ENCODE data around the gene PLA2G4A.

PLA2G4A gene

DNA sequence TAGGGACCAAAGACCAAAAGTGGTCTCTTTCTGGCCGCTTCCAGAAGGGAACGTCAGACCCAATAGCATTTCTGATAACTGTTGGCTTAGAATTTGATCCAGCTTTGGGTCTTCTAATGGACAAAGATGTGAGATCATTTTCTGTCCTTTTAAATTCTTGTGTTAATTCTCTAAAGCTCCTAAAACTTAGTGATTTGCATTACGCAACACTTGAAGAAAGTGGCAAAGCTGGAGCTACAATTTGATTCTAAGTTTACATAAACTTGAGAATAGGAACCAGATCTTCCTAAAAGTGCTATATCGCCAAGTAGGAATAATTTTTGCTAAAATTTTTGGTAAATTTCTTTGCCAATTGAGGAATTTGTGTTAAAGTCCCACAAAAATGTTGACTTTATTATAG, 21.6 kb upstream of the PLA2G4A start:
- ATAC-seq (replicated peaks) = no peak
- H3K9me3 Mint-ChIP-seq = no peaks in the 10 kb centered on the region
- H3K27me3 Mint-ChIP-seq = no peaks in the 10 kb centered on the region

DNA sequence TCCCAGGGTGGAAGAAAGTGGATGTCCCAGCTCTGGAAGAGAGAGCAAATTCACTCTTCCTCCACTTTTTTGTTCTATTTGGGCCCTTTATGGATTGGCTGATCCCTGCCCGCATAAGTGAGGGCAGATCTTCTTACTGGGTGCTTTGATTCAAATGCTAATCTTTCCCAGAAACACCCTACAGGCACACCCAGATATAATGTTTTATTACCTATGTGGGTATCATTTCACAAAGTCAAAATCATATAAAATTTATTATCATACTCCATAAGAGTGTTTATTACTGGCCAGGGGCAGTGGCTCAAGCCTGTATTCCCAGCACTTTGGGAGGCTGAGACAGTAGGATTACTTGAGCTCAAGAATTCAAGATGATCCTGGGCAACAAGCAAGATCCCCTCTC, 16.9 kb upstream of the PLA2G4A start:
- ATAC-seq (replicated peaks) (no peak), DNase-seq (no peak)
- Mint-ChIP-seq H3K4me3 (no peak overlapping the region), H3K27me3 (no peaks in the 10 kb centered on the region), H3K4me1 (no peaks in the 10 kb centered on the region), H3K36me3 (no peaks in the 10 kb centered on the region), H3K27ac (no peak overlapping the region), H3K9me3 (no peaks in the 10 kb centered on the region)

More for the DNA sequence above, 21.6 kb upstream of the PLA2G4A start:
- Mint-ChIP-seq H3K4me1 (no peaks in the 10 kb centered on the region), H3K36me3 (no peaks in the 10 kb centered on the region), H3K27ac (no peak overlapping the region), H3K4me3 (no peak overlapping the region)
- DNase-seq = no peak

DNA sequence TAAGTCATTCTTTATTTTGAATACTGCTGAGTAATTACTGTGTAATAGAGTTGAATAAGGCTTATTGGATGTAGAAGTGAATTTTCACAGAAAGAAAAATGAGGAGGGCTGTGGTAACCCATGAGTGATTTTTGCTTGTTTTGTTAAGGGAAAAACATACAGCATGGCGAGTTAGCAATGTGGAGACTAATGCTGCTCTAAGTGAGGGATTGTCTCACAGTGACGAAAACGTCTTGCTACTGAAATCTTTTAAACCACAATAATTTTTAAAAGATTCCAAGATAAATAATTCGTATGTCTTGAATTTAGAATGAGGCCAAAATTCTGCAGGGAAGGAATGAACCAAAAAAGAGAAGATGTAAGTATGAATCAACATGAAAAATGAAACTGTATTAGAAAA, 16.2 kb upstream of the PLA2G4A start:
- Mint-ChIP-seq H3K36me3 (no peaks in the 10 kb centered on the region), H3K4me3 (no peak overlapping the region), H3K4me1 (no peaks in the 10 kb centered on the region), H3K9me3 (no peaks in the 10 kb centered on the region), H3K27ac (no peak overlapping the region), H3K27me3 (no peaks in the 10 kb centered on the region)
- ATAC-seq (replicated peaks) (no peak), DNase-seq (no peak)

DNA sequence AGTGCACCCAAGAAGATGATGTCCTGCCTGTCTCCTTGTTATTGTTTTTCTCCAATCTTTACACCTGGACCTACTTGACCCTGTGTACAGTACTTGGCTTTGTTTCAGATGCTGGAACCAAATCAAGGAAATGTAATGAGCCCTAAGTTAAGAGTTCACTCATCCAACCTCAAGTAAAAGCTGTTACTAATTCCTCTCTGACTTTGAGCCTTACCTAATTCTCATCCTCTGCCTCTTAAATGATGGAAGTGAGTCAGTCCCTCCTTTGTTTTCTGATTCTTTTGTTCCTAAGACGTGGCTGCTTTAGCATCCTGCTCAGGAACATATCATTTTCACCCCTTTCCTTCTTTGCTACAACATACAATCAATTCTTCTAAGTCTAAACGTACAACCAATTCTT, 15.3 kb upstream of the PLA2G4A start:
- DNase-seq (no peak), ATAC-seq (replicated peaks) (no peak)
- Mint-ChIP-seq H3K27ac (no peak overlapping the region), H3K9me3 (no peaks in the 10 kb centered on the region), H3K36me3 (no peaks in the 10 kb centered on the region), H3K4me1 (peaks cover 3 to 7% of the 10 kb centered on the region in 2 donors), H3K4me3 (no peak overlapping the region), H3K27me3 (no peaks in the 10 kb centered on the region)

DNA sequence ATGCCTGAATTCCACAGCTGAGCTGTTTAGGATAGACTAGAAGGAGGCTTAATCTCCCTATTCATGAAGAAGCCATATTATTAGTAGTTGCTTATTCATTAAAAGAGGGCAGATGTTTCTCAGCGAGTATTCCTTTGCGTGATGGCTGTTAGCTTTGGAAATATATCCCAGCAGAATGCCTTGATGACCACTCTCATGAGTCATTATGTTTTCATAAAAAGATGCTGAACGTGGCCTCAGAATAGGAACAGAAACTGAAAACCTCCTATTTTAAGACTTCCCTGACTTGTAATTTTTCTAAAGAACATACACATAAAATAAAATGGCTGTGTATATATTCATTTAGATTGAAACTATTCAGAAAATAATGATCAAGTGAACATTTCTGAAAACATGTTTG, 9.6 kb upstream of the PLA2G4A start:
- Mint-ChIP-seq H3K4me3 (no peak overlapping the region), H3K4me1 (peaks cover 3 to 7% of the 10 kb centered on the region in 2 donors), H3K36me3 (no peaks in the 10 kb centered on the region), H3K27ac (no peak overlapping the region), H3K27me3 (peaks cover 0 to 4% of the 10 kb centered on the region in 2 donors), H3K9me3 (no peaks in the 10 kb centered on the region)
- no peak for DNase-seq
- ATAC-seq (replicated peaks) = peak in 1 of 2 donors; percentile 29

DNA sequence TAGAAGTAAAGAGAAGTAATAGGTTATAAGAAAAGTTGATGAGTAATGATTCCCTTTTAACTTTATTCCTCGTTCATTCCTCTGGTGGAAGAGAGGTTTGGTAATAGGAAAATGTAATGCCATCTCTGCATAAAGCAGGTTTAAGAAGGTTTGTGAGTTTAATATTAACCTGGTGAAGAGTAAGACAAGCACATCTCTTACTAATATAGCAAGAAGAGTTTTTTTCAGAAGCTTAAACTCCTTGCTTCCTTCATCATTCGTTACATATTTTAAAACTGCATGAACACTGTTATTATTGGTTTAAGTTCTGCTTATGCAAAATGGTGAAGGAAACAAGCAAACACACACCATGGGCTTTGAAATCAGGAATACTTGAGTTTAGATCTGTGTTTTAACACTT, 9.2 kb upstream of the PLA2G4A start:
- Mint-ChIP-seq H3K36me3 (no peaks in the 10 kb centered on the region), H3K27ac (no peak overlapping the region), H3K4me1 (peaks cover 3 to 7% of the 10 kb centered on the region in 2 donors), H3K4me3 (no peak overlapping the region), H3K27me3 (peaks cover 0 to 4% of the 10 kb centered on the region in 2 donors), H3K9me3 (no peaks in the 10 kb centered on the region)
- no peak for ATAC-seq (replicated peaks)
- no peak for DNase-seq

DNA sequence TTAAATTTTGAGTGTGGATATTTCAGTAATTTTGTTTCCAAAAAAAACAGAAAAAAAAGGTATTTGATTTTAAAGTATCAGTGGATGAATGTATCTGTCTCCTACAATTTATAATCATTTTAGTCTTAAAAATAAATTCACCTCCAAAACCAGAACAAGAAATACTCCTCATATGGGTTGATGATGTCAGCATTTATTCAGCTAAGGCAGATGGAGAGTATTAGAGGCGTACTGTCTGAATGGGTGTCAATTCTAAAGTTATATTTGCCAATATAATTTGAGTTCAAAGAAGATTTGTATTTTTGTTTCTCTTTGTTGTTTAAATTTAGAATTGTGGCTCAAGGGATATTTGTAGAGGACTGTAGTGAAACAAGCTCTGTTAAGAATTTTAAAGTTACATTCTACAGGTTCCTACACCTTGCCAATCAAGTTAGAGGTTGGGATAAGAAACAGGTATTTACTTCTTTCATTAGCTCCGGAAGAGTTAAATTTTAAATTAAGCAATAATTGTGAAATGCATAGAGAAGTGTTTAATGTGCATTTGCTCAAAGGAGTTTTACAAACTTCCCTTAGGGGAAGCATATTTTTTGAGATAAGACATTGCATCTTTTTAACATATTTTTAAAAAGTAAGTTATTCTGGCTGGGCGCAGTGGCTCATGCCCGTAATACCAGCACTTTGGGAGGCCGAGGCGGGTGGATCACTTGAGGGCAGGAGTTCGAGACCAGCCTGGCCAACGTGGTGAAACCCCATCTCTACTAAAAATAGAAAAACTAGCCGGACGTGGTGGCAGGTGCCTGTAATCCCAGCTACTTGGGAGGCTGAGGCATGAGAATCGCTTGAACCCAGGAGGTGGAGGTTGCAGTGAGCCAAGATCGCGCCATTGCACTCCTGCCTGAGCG, 1.2 kb downstream of the PLA2G4A start:
- Mint-ChIP-seq H3K36me3 (no peaks in the 10 kb centered on the region), H3K27ac (no peak overlapping the region), H3K27me3 (peaks cover 4 to 6% of the 10 kb centered on the region in 2 donors), H3K9me3 (no peaks in the 10 kb centered on the region), H3K4me1 (peaks cover 3 to 20% of the 10 kb centered on the region in 2 donors), H3K4me3 (no peak overlapping the region)
- no peak for ATAC-seq (replicated peaks)
- DNase-seq = no peak

DNA sequence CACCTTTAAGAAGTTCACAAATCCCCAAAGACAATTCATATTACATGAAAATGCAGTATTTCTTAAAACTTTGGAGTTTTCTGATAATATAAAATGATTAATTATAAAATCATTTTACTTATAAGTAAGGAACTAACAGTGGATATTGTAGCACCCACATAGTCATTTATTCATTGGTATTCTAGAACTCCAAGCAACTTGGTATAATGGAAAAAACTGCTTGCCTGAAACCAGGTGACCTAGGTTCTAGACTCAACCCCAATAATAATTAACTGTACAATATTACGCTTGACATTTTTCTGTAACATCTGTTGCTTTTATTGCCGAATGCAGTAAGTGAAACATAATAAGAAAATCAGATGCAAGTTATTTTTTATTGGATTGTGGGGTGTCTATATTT, 2.4 kb downstream of the PLA2G4A start:
- ATAC-seq (replicated peaks) = no peak
- Mint-ChIP-seq H3K27me3 (peaks cover 4 to 6% of the 10 kb centered on the region in 2 donors), H3K36me3 (no peaks in the 10 kb centered on the region), H3K4me1 (peaks cover 3 to 20% of the 10 kb centered on the region in 2 donors), H3K9me3 (no peaks in the 10 kb centered on the region), H3K27ac (no peak overlapping the region), H3K4me3 (no peak overlapping the region)
- DNase-seq = no peak

DNA sequence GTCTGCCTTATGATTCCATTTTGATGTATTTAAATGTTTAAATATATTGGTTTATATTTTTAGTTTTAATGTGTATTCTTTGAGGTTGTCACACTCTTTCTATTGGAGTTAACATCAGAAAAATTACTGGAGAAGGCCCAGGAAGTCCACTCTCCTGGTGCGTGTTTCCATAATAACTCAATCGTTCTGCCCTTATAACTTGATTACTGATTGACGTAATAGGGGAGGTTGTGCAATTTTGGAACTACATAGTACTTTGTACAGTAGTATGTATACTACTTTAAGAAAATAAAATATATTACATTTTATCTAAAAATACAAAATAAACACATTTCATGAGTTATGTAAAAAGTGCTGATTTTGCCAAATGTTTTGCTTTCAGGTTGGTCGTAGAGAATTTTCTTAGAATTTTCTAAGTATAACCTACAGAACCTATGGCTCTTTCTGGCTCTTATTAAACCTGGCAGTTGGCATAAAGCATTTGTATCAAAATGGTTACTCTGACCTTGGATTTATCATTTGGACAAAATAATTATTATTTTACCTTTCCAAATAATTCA, 5.7 kb downstream of the PLA2G4A start:
- no peak overlapping the region for H3K4me3 Mint-ChIP-seq
- DNase-seq = no peak
- ATAC-seq (replicated peaks) = no peak
- peaks cover 2 to 7% of the 10 kb centered on the region in 2 donors for H3K4me1 Mint-ChIP-seq
- no peaks in the 10 kb centered on the region for H3K9me3 Mint-ChIP-seq
- H3K27me3 Mint-ChIP-seq = peaks cover 0 to 6% of the 10 kb centered on the region in 2 donors
- H3K27ac Mint-ChIP-seq = no peak overlapping the region
- no peaks in the 10 kb centered on the region for H3K36me3 Mint-ChIP-seq

DNA sequence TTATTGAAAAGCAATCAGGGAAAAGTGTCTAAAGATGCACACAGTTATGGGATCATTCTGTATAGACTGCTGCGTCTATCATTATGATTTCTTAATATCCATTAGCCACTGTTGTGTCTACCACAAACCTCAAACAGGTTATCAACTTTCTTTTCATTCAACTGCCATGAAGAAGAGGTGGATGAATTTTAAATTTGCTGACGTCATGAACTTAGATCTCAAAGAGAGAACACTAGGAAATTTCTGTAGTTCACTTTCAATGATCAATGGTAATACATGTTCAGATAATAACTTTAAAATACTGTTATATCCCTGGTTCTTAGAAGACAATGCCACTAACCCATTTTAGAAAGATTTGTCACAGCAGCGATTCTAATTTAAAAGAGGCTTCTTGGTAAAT, 6.7 kb downstream of the PLA2G4A start:
- Mint-ChIP-seq H3K27me3 (peaks cover 0 to 6% of the 10 kb centered on the region in 2 donors), H3K36me3 (no peaks in the 10 kb centered on the region), H3K4me1 (peaks cover 0 to 2% of the 10 kb centered on the region in 2 donors), H3K4me3 (no peak overlapping the region), H3K27ac (no peak overlapping the region), H3K9me3 (no peaks in the 10 kb centered on the region)
- DNase-seq = no peak
- ATAC-seq (replicated peaks) = no peak

DNA sequence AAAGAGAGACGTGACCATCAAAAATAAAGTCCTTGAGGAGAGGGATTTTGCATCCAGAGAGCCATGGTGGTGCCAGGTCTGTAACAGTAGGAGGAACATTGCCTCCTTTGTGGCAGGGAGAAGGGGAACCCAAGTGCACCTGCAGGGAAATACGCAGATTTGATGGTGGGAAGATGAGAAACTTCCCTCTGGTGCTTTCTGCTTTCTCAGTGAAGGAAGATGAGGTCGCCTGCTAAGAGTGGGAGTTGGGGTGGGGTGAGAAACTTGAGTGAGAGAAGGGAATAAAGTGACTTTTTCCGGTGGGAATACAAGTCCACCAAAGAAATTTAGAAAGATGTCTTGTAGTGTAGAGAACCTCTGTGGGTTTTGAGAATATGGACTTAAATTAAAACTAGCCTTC, 9.1 kb downstream of the PLA2G4A start:
- DNase-seq (no peak), ATAC-seq (replicated peaks) (no peak)
- Mint-ChIP-seq H3K36me3 (no peaks in the 10 kb centered on the region), H3K9me3 (no peaks in the 10 kb centered on the region), H3K27me3 (no peaks in the 10 kb centered on the region), H3K27ac (no peak overlapping the region), H3K4me1 (peaks cover 0 to 2% of the 10 kb centered on the region in 2 donors), H3K4me3 (no peak overlapping the region)

DNA sequence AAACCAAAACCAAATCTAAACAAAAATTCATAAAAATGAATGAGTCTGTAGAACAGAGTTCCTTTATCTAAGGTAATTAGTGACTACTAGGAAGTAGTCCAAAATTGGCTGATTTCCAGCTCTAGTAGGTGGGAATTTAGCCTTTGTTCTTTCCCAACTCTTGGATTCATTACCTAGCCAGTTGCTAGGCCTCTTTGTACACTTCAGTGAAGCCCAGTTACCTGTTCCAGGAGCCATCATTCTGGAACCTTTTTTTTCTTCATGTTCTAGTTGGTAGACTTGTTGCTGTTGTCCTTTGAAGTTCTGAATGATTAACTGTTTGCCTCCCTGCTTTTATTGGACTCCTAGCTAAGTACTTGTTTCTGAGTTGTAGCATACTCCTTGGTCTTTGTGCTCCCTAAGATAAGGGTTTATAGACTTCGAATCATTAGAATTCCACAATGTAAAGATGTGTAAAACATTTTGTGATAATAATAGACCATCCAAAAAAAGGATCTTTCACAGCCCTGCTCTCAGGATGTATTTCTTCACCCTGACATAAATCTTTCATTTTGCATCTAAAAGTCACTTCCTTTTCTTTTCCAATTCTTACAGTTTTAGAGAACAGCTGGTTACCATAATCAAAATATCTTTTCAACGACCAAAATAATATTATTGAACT, 9.8 kb downstream of the PLA2G4A start:
- DNase-seq (no peak), ATAC-seq (replicated peaks) (no peak)
- Mint-ChIP-seq H3K27ac (no peak overlapping the region), H3K4me3 (no peak overlapping the region), H3K9me3 (no peaks in the 10 kb centered on the region), H3K4me1 (peaks cover 0 to 2% of the 10 kb centered on the region in 2 donors), H3K27me3 (no peaks in the 10 kb centered on the region), H3K36me3 (no peaks in the 10 kb centered on the region)

DNA sequence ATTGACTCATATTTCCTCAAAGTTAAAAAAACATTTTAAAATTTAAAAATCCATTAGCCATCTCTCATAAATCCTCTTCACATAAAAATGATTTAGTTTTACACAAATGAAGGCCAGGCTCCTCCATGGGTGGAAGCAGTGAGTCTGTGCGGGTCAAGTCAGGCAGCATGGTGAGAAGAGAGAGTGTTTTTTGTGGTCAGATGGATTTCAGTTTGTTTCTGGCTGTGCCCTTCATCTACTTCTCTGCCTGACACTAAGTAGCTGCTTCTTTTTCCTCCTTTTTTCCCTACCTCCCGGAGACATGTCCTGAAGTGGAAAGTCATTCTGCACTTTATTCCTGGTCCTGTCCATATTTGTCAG, 10.3 kb downstream of the PLA2G4A start:
- H3K27ac Mint-ChIP-seq = no peak overlapping the region
- H3K9me3 Mint-ChIP-seq = no peaks in the 10 kb centered on the region
- H3K36me3 Mint-ChIP-seq = no peaks in the 10 kb centered on the region
- H3K27me3 Mint-ChIP-seq = no peaks in the 10 kb centered on the region
- H3K4me1 Mint-ChIP-seq = peaks cover 0 to 2% of the 10 kb centered on the region in 2 donors
- ATAC-seq (replicated peaks) = no peak
- H3K4me3 Mint-ChIP-seq = no peak overlapping the region
- no peak for DNase-seq

DNA sequence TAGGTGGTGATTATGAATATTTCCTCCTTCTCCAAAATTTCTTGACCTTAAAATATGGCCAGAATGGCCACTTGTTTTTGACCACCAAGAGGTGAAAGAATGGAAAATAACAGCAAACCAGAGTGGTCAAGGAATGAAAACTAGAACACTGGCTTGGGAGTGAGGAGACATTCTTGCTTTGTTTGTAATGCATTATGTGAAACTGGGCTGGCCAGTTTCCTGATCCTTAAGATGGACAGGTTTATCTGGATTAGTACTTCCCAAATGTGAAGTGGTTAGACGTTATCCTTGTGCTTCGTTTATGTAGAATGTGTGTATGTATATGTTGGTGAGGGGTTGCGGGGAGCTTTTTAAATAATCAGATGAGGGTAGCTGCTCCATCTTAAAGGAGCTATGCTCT, 12.8 kb downstream of the PLA2G4A start:
- no peak for DNase-seq

DNA sequence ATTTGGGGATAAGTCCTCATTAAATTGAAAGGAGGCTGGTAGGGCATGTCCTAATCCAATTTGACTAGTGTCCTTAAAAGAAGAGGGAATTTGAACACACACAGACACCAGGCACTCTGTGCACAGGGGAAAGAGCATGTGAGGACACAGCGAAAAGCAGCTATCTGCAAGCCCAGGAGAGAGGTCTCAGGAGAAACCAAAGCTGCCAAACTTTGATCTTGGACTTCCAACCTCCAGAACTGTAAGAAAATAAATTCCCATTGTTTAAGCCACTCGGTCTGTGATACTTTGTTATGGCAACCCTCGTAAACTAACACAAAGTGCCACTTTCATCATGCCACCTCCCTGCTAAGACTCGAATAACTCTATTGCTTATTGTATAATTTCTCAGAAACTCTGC, 13.8 kb downstream of the PLA2G4A start:
- peaks cover 6 to 8% of the 10 kb centered on the region in 2 donors for H3K4me1 Mint-ChIP-seq
- peaks cover 0 to 3% of the 10 kb centered on the region in 2 donors for H3K27me3 Mint-ChIP-seq
- no peak overlapping the region for H3K4me3 Mint-ChIP-seq
- no peaks in the 10 kb centered on the region for H3K9me3 Mint-ChIP-seq
- H3K36me3 Mint-ChIP-seq = no peaks in the 10 kb centered on the region
- ATAC-seq (replicated peaks) (no peak), DNase-seq (no peak)
- H3K27ac Mint-ChIP-seq = no peak overlapping the region

More for the DNA sequence above, 12.8 kb downstream of the PLA2G4A start:
- no peak overlapping the region for H3K4me3 Mint-ChIP-seq
- no peaks in the 10 kb centered on the region for H3K27me3 Mint-ChIP-seq
- H3K4me1 Mint-ChIP-seq = peaks cover 6 to 8% of the 10 kb centered on the region in 2 donors
- no peaks in the 10 kb centered on the region for H3K36me3 Mint-ChIP-seq
- H3K27ac Mint-ChIP-seq = no peak overlapping the region
- no peaks in the 10 kb centered on the region for H3K9me3 Mint-ChIP-seq
- ATAC-seq (replicated peaks) = no peak
